ENCODE results near the gene DSG3. TPM values are rescaled to one million over a fixed set of nuclear protein-coding genes. Genes with fewer than 3 reads are reported as not detected.

The DSG3 gene
- total and polyA plus RNA-seq, 2 of the 13 experiments (the other 11 are each of a cell fraction or from before 2014, with no cell fraction given), result not detected

DNA sequence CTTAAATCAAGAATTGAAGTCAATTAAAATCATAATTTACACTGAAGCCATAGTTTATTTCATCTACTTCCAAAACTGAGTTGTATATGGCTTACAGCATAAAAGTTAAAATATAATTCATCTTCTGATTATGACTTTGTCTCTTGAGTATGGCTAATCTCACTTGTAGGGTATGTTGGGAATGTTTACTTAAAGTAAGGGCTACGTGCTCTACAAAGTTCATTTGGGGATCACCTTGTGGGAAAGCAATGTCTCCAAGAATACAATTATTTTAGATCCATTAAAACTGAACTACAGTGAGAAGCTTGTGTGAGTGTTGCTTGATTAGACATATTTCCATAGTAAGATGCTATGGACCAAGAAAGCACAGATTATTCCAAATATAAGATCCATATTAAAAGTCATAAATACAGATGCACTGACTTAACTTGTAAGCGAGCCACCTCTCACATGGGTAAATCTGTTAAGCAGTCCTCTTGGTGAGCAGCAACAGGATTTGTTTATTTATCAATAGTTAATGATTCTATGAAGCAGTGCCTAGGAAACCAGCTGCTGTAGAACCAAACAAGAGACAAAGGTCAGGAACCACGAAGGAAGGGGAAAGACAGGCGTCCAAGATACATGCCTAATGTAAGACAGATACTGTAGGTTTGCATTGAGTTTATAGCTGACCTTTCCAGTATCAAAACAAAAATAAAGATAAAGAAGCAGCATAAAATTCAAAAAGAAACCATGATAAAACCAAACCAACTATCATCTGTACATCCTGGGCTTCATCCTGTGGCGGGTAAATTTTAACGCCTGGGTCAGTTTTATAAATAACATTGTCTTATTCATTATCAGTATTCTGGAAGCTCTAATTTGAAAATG is 46.1 kb upstream of the DSG3 start (continued):
- TF ChIP-seq GLI4 (CRISPR knock-in tag; IDR thresholded peaks at IDR 0.05; ENCODE audit: borderline replicate concordance), result no peak
- TF ChIP-seq MYNN (CRISPR knock-in tag; IDR thresholded peaks at IDR 0.05; ENCODE audit: low read depth), result no peak
- TF ChIP-seq, protein P1, sequence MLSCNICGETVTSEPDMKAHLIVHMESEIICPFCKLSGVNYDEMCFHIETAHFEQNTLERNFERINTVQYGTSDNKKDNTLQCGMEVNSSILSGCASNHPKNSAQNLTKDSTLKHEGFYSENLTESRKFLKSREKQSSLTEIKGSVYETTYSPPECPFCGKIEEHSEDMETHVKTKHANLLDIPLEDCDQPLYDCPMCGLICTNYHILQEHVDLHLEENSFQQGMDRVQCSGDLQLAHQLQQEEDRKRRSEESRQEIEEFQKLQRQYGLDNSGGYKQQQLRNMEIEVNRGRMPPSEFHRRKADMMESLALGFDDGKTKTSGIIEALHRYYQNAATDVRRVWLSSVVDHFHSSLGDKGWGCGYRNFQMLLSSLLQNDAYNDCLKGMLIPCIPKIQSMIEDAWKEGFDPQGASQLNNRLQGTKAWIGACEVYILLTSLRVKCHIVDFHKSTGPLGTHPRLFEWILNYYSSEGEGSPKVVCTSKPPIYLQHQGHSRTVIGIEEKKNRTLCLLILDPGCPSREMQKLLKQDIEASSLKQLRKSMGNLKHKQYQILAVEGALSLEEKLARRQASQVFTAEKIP (CRISPR knock-in tag; IDR thresholded peaks at IDR 0.05; ENCODE audit: borderline replicate concordance), result no peak
- TF ChIP-seq AKAP8 (CRISPR knock-in tag; IDR thresholded peaks at IDR 0.05), result no peak
- no peak for TF ChIP-seq ZNF790 (CRISPR knock-in tag; IDR thresholded peaks at IDR 0.05; ENCODE audit: borderline replicate concordance)
- TF ChIP-seq, protein P2, sequence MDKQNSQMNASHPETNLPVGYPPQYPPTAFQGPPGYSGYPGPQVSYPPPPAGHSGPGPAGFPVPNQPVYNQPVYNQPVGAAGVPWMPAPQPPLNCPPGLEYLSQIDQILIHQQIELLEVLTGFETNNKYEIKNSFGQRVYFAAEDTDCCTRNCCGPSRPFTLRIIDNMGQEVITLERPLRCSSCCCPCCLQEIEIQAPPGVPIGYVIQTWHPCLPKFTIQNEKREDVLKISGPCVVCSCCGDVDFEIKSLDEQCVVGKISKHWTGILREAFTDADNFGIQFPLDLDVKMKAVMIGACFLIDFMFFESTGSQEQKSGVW (CRISPR knock-in tag; IDR thresholded peaks at IDR 0.05; ENCODE audit: borderline replicate concordance), result no peak
- TF ChIP-seq ZNF572 (CRISPR knock-in tag; IDR thresholded peaks at IDR 0.05), result no peak
- TF ChIP-seq MBNL3 (CRISPR knock-in tag; conservative IDR thresholded peaks at IDR 0.05), result no peak
- peak; percentile 73; the same call in 1 of the 2 replicates for TF ChIP-seq MIXL1 (CRISPR knock-in tag; IDR thresholded peaks at IDR 0.05)
- no peak for TF ChIP-seq KMT2B (CRISPR knock-in tag; IDR thresholded peaks at IDR 0.05)
- TF ChIP-seq, protein P3, sequence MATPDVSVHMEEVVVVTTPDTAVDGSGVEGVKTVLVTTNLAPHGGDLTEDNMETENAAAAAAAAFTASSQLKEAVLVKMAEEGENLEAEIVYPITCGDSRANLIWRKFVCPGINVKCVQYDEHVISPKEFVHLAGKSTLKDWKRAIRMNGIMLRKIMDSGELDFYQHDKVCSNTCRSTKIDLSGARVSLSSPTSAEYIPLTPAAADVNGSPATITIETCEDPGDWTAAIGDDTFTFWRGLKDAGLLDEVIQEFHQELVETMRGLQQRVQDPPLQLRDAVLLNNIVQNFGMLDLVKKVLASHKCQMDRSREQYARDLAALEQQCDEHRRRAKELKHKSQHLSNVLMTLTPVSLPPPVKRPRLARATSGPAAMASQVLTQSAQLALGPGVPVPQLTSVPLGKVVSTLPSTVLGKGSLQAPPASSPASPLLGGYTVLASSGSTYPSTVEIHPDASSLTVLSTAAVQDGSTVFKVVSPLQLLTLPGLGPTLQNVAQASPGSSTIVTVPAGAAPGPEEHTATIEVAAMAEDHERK (CRISPR knock-in tag; IDR thresholded peaks at IDR 0.05; ENCODE audit: low read depth), result no peak
- no peak for TF ChIP-seq KLF12 (CRISPR knock-in tag; IDR thresholded peaks at IDR 0.05; ENCODE audit: borderline replicate concordance)
- no peak for TF ChIP-seq JARID2 (CRISPR knock-in tag; IDR thresholded peaks at IDR 0.05; ENCODE audit: insufficient replicate concordance)
- TF ChIP-seq ZSCAN22 (CRISPR knock-in tag; IDR thresholded peaks at IDR 0.05), result no peak
- no peak for TF ChIP-seq ZNF644 (CRISPR knock-in tag; IDR thresholded peaks at IDR 0.05; ENCODE audit: low read depth)
- TF ChIP-seq, protein P4, sequence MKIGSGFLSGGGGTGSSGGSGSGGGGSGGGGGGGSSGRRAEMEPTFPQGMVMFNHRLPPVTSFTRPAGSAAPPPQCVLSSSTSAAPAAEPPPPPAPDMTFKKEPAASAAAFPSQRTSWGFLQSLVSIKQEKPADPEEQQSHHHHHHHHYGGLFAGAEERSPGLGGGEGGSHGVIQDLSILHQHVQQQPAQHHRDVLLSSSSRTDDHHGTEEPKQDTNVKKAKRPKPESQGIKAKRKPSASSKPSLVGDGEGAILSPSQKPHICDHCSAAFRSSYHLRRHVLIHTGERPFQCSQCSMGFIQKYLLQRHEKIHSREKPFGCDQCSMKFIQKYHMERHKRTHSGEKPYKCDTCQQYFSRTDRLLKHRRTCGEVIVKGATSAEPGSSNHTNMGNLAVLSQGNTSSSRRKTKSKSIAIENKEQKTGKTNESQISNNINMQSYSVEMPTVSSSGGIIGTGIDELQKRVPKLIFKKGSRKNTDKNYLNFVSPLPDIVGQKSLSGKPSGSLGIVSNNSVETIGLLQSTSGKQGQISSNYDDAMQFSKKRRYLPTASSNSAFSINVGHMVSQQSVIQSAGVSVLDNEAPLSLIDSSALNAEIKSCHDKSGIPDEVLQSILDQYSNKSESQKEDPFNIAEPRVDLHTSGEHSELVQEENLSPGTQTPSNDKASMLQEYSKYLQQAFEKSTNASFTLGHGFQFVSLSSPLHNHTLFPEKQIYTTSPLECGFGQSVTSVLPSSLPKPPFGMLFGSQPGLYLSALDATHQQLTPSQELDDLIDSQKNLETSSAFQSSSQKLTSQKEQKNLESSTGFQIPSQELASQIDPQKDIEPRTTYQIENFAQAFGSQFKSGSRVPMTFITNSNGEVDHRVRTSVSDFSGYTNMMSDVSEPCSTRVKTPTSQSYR (CRISPR knock-in tag; IDR thresholded peaks at IDR 0.05; ENCODE audit: borderline replicate concordance), result no peak
- TF ChIP-seq XRCC5 (optimal IDR thresholded peaks at IDR 0.05; ENCODE audit: low read length), result no peak
- no peak for TF ChIP-seq ELF1 (CRISPR knock-in tag; IDR thresholded peaks at IDR 0.05)
- no peak for TF ChIP-seq SOX6 (IDR thresholded peaks at IDR 0.05)
- peak; percentile 53 for TF ChIP-seq SOX6 (CRISPR knock-in tag; IDR thresholded peaks at IDR 0.05)
- no peak for TF ChIP-seq ZNF552 (CRISPR knock-in tag; IDR thresholded peaks at IDR 0.05; ENCODE audit: borderline replicate concordance)
- TF ChIP-seq FOSL2 (CRISPR knock-in tag; IDR thresholded peaks at IDR 0.05), result no peak
- TF ChIP-seq ISX (CRISPR knock-in tag; conservative IDR thresholded peaks at IDR 0.05), result no peak
- TF ChIP-seq, protein P5, sequence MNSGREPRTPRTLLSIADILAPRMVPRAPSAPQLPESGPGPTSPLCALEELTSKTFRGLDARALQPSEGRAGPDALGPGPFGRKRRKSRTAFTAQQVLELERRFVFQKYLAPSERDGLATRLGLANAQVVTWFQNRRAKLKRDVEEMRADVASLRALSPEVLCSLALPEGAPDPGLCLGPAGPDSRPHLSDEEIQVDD (CRISPR knock-in tag; IDR thresholded peaks at IDR 0.05; ENCODE audit: borderline replicate concordance), result no peak
